ENCODE results near the gene LSAMP.
"Not testable (repeated sequence)": the region's sequence is repeated elsewhere in the genome, so short reads cannot be mapped to it uniquely, and the experiment has no call there.

Gene LSAMP

GRCh38 chr3:116087426-116087825, 357.9 kb downstream of the LSAMP start:
- peak; percentile 90 for DNase-seq

- no peak for DNase-seq
Observed at GRCh38 chr3:116084999-116085791, 360.1 kb downstream of the LSAMP start.

GRCh38 chr3:116083683-116084082, 361.6 kb downstream of the LSAMP start:
- peak; percentile 44 for DNase-seq

DNA sequence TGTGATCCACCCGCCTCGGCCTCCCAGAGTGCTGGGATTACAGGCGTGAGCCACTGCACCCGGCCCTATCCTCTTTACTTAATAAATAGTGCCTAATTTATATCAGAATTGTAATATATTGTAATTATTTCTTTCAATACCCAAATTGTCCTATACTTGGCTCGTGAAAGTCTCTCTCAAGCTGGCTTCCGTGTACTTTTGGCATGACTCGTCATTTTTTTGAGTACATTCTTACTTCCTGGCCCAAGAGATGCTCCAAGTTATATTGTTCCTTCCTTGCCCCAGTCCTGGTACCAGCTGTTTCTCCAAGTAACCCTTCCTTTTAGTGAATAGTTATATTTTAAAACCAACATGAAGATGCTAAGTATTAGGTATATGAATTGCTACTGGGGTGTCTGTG, 366.7 kb downstream of the LSAMP start:
- no peak for DNase-seq

GRCh38 chr3:116077557-116077956, 367.7 kb downstream of the LSAMP start:
- DNase-seq: no peak

- DNase-seq: no peak
Observed at GRCh38 chr3:116077059-116077458, 368.2 kb downstream of the LSAMP start.

DNA sequence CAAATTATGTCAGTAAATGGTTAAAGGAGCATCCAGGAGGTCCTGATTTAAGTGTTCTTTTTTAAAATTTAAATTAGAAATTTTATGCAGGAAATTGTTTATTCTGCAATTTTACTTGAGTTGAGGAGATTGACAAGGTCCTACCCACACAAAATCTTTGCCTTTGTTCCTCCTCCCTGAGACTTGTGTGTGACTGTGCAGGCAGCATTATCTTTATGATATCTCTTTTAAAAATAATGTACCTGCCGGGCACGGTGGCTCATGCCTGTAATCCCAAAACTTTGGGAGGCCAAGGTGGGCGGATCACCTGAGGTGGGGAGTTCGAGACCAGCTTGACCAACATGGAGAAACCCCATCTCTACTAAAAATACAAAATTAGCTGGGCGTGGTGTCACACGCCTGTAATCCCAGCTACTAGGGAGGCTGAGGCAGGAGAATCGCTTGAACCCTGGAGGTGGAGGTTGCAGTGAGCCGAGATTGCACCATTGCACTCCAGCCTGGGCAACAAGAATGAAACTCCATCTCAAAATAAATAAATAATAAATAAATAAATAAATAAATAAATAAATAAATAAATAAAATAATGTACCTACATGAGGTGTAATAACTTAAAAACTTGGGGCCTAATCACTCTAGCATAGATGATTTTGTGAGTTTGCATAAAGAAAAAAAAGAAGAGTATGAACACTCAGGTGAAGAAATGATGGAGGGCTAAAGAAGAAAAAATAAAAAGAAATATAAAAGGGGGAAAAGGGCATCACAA, 374.6 kb downstream of the LSAMP start:
- not testable (repeated sequence) for DNase-seq

DNA sequence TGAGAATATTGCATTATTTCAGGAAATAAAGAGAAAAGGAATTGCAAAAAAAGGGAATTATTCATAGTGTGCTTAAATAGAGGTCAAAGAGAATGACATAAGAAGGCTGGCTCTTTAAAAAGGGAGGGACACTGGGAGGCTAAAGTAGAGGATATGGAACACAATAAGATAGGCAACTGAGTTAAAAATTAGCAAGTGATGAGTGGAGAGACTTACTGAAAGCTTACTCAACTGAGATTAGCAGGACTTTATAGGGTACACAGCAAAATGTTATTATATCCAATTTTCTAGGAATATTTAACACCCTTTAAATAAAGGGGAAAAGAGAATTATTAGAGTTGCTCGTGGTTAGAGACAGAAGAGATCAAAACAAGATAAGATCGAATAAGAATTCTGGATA, 375.2 kb downstream of the LSAMP start:
- DNase-seq: no peak

GRCh38 chr3:116069024-116069423, 376.3 kb downstream of the LSAMP start:
- no peak for DNase-seq

GRCh38 chr3:116067326-116067725, 378.0 kb downstream of the LSAMP start:
- peak; percentile 88 for DNase-seq

DNA sequence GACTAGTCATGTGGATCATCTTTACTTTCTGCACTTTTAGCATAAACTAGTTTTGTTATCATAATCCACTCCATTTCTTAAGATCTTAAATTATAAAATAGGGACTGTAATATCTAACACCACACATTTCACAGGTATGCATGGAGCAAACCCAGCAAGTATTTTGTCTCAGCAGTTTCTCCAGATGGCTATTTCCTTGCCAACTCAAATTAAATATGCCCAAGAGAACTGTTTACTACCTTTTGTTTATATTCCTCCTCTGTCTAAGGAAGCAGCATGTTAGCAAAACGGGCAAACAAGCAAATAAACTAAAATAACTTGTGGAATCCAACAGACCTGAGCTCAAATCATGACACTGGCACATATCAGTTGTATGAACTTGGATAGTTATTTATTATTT, 379.8 kb downstream of the LSAMP start:
- DNase-seq: peak; percentile 62

GRCh38 chr3:116064646-116065045, 380.6 kb downstream of the LSAMP start:
- no peak for DNase-seq

- DNase-seq: peak; percentile 68
Observed at GRCh38 chr3:116059421-116060096, 385.7 kb downstream of the LSAMP start.

- no peak for DNase-seq
Observed at GRCh38 chr3:116058844-116059243, 386.4 kb downstream of the LSAMP start.

DNA sequence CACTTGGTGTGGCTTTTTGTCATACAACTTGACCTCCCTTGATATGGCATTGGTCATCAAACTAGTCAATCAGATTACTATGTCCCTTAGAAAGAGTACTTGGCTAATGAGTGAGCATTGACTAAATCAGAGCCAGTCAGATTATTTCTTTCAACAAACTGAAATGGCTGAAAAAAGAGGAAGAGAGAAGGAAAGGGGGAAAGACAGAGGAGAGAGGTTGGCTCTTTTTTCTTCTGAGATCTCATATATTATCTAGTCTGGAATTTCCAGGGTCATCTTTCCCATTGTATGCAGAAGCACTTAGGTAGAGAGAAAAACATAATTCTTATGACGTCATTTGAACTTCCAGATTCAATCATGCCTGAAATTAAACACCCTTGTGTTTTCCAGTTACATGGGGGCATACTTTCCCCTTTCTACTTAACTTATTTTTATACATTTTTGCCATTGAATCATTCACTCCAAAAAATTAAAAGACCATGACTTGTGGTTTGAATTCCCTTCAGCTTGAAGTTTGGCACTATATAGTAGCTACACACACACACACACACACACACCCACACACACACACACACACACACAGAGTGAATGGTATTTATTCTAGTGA, 387.8 kb downstream of the LSAMP start:
- DNase-seq: no peak

- DNase-seq: no peak
Observed at GRCh38 chr3:116056280-116056679, 389.0 kb downstream of the LSAMP start.

DNA sequence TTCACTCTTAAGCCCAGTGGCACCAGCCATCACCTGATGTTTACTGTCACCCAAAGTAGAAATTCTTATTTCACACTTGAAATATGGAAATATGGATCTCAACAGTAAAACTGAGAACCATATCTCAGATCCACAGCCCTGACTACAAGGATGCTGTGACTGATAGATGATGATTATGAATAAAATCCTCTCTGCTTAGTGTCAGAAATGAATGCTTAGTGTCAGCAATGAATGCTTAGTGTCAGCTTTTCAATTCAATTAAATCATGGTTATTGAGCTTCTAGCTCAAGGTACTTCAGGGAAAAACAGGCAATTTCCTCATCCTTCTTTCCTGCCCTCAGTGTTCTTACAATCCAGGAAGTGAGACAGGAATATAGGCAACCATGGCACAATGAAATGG, 392.3 kb downstream of the LSAMP start:
- DNase-seq: no peak

- no peak for DNase-seq
Observed at GRCh38 chr3:116052602-116053001, 392.7 kb downstream of the LSAMP start.

GRCh38 chr3:116051586-116051985, 393.7 kb downstream of the LSAMP start:
- peak; percentile 86 for DNase-seq

GRCh38 chr3:116051040-116051439, 394.2 kb downstream of the LSAMP start:
- no peak for DNase-seq

DNA sequence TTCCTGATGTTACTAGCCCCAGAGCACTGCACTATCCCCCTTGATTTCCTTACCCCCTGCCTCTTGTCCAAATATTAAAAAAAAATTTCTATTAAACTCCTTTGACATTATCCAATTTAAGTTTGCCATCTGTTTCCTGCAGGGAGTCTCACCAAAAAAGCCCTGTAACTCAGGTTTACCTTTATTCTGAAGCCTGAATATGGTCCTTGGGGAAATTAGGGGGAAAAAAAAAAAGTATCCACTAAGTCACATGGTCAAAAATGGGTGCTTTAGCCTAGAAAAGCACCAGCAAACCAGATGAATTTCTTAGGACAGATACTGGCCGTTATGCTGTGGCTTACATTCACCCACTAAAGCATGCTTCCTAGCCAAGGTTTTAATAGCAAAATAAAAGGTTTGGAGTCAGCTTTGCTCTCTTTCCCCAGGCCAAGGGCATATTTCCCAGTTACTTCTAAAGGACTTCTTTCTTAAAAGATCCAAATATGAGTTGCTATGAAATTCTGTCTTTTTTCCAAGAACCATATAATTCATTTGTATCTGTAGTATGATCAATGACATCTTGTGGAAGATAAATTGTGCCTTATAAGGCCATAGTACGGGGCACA, 394.9 kb downstream of the LSAMP start:
- DNase-seq: peak; percentile 93

DNA sequence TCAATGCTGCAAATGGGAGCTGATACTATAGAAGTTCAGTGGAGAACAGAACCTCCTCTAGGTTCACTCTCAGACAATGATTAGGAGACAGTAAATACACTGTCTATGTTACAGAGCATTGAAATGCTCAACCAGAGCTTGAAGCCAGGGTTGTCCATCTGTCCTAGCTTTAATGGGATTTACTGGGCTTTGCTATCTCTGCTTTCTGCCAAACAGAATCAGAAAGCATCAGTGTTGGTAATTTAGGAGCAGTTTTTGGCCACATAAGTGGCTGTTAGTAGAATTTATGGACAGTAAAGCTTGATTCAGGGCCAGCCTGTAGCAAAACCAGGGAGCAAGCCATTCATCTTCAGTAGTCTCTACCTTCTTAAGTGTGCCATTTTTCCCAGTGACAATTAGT, 396.3 kb downstream of the LSAMP start:
- no peak for DNase-seq

GRCh38 chr3:116046350-116046749, 398.9 kb downstream of the LSAMP start:
- peak; percentile 99 for DNase-seq

All from NCI-H2171 treated with DMSO at 0.1 percent for 48 hours (cell line).